GM19099 (cell line): ENCODE measurements around the gene VWA8.

Experiments
- POLR2A ChIP-seq: IDR thresholded peaks from 3 replicates; pipeline ENCODE4 v1.6.1; 2011; ENCODE audit warnings: low read depth; ENCODE audit not compliant: insufficient read length; ENCODE audit errors: extremely low read depth

Gene VWA8

DNA sequence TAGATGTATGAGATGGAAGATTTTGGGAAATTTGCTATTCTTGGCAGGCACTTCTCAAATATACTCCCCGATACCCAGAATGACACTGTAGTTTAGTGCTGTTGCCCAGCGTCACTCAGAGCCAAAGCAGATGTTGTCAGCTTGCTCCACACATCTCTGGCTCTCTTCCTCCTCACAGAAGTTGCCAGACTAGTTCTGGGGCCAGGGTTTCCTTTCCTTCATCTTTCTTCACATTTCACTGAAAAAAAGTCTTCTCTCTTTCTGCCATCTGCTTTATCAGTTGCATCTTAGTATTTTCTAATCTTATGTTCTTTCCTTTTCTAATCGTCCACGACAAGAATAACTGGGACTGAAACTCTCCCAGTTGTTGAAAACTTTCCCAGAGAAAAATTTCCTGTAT lies 252.2 kb downstream of the VWA8 start:
- no peak for TF ChIP-seq POLR2A

DNA sequence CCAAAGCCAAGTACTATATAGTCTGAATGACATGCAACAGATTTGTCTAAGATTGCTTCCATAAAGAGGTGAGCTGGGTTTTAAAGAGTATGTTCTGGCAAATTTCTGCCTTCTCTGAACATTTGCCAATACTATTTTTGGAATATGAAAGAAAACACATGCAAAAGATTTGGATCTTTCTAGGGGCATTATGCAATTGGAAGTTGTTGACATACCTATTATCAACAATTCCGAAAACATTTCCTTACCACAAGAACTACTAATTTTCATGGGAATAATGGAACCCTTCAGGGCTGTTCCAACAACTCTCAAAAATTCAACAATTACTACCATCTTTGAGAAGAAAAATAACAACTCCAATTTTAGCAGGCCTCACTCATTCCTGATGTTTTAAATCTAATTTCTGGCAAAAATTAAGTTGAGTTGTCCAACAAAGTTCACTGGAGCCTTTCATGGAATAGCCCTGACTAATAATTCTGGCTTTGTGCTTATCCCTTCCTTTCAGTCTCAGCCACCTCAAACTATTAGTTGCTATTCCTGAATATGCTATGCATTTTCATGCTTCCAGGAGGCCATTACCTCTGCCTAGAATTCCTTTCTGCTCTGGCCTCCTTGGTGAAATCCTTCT lies 253.6 kb downstream of the VWA8 start:
- no peak for TF ChIP-seq POLR2A

DNA sequence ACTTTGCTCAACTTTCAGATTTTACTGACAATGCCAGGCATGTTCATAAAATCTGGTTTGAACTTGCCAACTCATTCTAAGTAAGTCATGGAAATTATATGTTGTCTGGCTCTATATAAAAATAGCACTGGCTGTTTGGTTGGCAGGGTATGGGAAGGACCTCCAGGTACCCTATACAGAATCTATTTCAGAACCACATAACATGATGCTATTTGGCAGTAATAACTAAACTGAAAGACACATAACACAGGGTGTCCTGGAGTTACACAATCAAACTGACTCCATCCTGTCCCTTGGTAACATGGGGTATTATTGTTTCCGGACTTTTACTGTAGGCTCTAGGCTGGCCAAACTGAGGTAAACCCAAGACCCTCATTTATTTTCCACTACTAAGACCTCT lies 254.8 kb downstream of the VWA8 start:
- no peak for TF ChIP-seq POLR2A

DNA sequence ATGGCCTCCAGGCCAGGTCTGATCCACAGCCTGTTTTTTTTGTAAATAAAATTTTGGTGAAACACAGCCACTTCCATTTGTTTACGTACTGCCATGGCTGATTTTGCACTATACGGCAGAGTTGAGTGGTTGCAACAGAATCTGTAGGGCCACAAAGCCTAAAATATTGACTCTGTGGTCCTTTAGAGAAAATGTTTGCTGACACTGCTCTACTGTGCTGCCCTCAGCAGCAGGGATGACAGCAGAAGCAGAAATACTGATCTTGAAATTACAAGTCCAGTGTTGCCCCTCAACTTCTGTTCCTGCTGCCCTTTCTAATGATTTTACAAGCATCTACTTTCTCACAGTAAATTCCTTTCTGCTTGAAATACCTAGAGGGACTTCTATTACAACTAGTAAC lies 258.4 kb downstream of the VWA8 start:
- no peak for TF ChIP-seq POLR2A

DNA sequence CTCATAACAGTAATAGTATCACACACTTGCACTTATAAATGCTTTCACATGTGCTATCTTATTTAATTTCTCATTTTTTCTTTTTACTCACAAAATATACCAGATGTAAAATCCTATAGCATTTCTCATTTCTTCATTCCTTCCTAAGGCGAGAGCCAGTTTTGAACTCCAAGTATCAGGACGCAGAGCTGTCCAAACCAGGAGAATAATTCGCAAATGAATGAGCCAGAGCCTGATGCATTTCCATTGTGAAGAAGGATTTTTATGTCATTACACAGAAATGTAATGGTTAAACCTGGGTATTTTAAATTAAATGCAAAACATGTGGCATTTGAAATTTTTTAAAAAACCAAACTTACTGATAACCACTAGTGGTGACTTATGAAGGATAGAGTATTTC lies 259.2 kb downstream of the VWA8 start:
- TF ChIP-seq POLR2A = no peak

DNA sequence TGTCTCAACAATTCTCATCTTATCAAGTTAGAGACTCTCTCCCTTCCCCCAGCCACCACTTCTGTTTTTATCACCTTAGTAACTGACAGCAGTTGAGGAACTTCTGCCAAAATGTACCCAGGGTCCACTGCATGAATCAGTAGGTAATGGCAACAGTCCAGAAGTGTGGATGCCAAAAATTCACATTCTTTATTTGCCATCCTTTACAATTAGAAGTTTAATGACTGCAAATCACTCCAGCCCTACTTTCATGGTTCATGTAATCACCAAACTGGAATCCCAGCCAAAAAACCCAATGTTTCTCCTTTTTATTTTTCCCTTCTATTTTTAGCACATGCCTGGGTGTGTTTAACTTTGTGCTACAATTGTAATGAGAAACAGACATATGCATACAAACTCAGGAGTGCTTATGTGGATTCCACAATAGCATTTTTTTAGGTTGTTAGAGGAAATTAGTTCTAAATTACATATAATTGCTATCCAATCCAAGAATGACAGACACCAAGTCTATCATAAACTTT lies 260.1 kb downstream of the VWA8 start:
- no peak for TF ChIP-seq POLR2A

DNA sequence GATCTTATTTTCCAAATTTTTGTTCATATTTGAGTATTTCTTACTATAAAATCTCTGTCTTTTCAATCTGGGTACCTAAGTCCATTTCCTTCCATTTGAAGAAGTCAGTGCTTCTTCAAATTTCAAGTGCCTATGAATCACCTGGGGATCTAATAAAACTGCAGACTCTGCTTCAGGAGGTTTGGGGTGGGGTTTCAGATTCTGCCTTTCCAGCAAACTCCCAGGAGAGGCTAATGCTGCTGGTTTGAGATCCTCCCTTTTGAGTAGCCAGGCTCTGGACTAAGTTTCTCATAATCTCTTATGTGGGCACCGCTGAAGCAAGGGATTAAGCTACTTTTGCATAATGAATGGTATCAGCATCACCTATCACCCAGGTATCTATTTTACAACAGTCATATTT lies 261.1 kb downstream of the VWA8 start:
- no peak for TF ChIP-seq POLR2A

DNA sequence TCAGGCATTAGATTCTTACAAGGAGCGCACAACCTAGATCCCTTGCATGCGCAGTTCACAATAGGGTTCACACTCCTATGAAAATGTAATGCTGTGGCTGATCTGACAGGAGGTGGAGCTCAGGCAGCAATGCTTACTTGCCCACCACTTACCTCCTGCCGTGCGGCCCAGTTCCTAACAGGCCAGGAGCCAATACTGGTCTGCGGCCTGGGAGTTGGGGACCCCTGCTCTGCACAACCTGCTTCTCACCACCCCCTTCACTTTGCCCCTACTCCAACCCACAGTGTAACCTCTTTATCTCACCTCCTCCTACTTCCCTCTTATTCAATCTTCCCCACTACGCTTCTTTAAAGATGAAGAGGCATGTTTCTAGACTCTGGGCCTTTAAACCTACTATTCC lies 263.3 kb downstream of the VWA8 start:
- no peak for TF ChIP-seq POLR2A

DNA sequence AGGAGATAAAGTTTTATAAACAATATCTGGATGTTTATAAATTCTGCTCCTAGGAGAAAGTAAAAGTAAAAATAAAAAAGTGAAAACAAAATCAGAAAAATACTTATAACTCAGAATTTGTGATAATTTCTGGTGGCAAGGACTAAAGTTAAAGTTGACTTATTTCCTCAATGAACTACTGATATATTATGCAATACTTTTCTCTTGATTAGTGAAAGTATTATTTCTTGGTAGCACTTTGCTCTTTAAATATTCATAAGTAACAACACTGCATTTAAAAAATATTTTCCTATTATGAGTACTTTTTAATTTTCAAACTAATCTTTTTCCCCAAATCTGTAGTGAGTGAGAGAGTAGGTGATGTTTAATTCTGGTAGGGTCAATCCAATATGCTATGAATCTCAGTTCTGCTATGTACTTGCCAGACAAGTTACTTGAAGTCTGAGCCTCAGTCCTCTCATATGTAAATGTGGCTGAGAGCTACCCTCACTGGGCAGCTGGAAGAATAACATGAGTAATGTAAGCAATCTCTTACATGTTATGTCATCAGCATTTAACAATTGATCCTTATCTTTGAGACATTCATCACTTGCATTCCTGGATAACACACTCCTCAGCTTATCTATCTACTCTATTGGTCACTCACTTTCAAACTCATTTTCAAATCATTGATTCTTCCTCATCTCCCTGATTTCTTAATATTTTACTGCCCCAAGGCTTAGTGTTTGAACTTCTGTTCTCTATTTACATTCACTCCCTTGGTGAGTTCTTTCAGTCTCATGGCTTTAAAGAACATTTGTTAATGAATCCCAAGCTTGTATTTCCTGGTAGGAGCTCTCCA lies 264.5 kb downstream of the VWA8 start:
- TF ChIP-seq POLR2A = no peak

DNA sequence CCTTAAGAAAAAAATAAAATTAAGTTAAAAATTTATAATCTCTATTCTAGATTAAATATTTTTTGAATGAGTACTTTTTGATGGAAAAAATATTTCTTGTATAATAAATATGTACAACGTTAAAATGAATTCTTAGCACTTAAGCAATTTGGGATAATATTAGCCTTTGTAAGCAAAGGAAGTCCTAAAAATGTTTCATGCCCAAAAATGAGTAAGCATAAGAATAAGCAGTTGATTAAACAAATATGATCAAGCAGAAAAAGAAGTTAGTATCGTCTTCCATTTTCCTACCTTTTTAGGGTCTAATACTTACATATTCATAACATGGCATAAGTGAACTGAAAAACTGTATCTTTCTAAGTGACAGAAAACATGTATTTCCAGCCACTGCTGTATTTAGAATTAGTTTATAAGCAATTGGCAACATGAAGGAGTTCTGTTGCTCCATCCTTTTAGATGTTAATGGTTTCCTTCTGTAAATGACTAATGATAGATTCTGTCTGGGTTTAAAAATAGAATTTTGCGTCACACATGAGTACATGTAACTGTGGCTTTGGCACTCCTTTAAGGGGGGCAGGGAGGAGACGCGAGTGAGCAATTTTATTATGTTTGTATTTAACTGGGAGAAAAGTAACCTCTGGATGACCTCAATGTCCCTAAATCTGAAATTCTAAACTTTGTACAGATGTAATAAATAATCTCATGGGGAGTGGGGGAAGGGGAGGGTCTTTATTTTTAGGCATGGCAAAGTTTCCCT lies 266.2 kb downstream of the VWA8 start:
- no peak for TF ChIP-seq POLR2A

DNA sequence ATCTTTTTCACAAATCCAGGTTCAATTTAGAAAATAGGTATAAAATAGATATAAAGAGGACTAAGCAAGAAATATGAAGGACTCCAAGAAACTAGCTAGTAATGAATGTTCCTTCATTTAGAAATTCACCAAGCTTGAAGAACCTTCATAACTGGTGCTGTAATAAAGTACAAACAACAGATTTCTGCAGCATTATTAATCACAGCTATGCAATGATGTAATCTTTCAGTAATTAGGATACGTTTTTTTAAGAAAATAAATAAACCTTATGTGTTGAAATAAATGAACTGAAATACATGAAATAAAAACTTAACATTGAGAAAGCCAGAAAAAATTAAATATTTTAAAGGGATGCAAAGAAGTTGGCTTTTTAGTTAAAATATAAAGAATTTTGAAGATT lies 267.5 kb downstream of the VWA8 start:
- no peak for TF ChIP-seq POLR2A

DNA sequence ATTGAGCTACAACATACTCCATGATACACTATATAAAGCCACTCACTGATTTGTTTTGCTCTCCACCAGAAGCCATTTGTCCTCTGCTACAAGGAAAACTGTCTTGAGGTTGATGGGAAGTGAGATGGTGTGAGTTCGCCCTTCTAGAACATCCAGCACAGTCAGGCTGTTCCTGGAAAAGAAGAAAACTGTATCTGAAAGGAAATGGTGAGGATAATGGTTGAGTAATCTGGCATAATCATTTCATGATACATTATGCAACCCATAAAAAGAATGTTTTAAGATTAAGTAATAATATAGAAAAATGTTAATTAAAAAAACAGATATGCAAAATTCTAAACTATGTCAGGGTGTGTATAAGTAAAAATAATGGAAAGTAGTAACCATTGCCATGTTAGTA lies 269.6 kb downstream of the VWA8 start:
- no peak for TF ChIP-seq POLR2A

DNA sequence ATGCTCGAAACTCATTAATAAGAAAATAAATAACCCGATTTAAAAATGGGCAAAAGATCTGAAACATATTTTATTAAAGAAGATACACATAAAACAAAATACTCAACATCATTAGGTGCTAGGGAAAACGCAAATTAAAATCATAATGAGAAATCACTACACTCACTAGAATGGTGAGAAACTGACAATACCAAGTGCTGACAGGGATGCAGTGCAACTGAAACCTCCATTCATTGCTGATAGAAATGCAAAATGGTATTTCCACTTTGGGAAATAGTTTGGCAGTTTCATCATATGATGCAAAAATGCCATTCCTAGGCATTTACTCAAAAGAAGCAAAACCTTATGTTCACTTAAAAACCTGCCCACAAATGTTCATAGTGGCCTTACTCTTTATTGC lies 278.1 kb downstream of the VWA8 start:
- TF ChIP-seq POLR2A = no peak

DNA sequence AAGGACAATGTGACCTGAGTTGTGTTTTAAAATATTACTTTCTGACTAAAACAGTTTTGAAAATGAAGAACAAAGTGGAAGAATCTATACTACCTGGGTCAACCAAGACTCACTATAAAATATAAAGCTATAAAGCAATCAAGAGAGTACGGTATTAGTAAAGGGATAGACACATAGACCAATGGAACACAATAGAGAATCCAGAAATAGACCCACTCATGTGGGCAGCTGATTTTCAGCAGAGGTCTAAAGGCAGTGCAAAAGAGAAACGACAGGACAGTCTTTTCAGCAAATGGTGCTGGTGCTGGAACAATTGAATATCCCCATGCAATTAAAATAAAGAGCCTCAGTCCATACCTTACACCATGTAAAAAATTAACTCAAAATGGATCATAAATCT lies 278.9 kb downstream of the VWA8 start:
- TF ChIP-seq POLR2A = no peak

DNA sequence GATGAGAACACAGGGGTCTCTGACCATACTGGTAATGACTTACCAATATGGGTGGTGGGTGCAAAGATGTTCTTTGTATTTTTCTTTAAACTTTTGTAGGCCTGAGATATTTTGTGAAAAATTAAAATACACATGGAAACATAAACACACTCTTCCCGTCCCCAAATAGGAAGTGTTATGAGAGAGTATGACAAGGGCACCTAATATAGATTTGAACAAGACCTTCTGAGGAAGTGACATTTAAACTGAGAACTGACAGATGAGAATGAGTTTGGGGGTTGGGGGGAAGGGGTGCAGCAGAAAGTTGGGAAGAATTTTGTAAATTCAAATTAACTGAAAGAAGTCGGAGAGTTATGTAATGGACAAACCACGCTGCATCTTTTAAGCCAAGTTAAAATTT lies 279.3 kb downstream of the VWA8 start:
- TF ChIP-seq POLR2A = no peak

DNA sequence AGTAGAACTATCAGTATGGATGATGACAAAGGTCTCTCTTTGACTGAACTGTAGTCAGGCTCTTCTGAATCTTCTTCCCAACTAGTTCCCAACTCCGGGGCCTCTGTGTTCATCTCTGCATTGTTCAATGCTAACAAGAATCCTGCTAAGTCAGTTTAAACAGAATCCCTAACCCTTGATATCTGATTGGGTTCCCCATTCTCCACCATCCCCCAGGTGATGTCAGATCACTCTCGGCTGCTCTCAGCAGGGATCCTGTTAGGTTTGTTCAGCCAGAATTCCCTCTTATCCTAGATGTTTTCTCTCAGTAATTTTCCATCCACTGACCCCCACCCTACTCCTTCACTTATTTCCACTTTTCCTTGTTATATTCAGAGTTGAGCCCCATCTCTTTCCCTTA lies 280.0 kb downstream of the VWA8 start:
- no peak for TF ChIP-seq POLR2A

DNA sequence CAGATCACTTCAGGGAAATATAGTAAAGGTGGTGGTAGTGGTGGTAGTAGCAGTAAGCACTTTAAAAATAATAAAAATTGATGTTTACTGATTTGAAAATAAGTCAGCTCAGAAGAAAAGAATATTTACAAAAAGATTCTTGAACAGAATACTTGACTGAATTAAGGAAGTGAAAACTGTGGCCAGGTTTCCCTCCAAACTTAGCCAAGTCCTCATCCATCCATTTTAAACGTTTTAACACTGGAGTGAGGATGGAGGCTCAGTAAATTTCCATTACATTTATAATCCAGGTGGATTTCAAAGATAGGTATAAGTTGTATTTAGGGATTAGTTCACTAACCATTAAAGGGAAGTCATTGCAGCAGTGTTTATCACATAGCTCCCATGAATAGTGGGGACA lies 282.1 kb downstream of the VWA8 start:
- no peak for TF ChIP-seq POLR2A

DNA sequence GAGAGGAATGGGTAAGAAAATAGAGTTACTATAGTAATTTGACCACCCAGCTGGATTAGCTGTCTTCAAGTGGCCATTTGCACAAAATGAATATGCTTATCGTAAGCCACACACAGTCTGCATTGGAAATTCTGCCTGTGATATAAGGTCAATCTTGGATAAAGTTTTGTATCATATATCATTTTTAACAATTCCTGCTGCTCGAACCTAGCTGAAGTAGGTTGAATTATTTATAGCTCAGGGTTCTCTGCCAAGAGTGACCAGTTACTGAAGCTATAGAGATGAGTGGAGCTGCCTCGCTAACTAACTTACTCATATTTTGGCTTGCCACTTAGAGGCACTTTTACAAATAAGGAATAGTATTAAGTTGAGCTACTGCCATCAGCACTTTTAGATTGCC lies 282.7 kb downstream of the VWA8 start:
- TF ChIP-seq POLR2A = no peak
